ENCODE data around the gene NOP9. TPM values are rescaled to one million over a fixed set of nuclear protein-coding genes. Genes with fewer than 3 reads are reported as not detected.

Gene NOP9
- total RNA-seq, 4 donors from 2014 or later = 18.8 to 20.9 (median 19.3) TPM

DNA sequence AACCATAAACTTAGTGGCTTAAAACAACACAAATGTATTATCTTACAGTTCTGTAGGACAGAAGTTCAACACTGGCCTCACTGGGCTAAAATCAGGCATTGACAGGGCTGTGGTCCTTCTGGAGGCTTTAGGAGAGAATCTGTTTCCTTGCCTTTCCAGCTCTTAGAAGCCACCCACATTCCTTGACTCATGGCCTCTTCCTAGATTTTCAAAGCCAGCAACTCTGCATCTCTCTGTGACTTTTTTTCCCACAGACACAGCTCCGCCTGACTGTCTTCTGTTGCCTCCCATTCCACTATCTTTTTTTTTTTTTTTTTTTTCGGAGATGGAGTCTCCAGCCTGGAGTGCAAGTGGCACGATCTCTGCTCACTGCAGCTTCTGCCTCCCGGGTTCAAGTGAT, 56.6 kb downstream of the NOP9 start:
- TF ChIP-seq, protein P1, sequence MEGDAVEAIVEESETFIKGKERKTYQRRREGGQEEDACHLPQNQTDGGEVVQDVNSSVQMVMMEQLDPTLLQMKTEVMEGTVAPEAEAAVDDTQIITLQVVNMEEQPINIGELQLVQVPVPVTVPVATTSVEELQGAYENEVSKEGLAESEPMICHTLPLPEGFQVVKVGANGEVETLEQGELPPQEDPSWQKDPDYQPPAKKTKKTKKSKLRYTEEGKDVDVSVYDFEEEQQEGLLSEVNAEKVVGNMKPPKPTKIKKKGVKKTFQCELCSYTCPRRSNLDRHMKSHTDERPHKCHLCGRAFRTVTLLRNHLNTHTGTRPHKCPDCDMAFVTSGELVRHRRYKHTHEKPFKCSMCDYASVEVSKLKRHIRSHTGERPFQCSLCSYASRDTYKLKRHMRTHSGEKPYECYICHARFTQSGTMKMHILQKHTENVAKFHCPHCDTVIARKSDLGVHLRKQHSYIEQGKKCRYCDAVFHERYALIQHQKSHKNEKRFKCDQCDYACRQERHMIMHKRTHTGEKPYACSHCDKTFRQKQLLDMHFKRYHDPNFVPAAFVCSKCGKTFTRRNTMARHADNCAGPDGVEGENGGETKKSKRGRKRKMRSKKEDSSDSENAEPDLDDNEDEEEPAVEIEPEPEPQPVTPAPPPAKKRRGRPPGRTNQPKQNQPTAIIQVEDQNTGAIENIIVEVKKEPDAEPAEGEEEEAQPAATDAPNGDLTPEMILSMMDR (IDR thresholded peaks at IDR 0.05) = no peak
- TF ChIP-seq POLR2AphosphoS5 (IDR thresholded peaks at IDR 0.05) = no peak
- TF ChIP-seq EP300 (IDR thresholded peaks at IDR 0.05; ENCODE audit: low read depth) = no peak
- TF ChIP-seq POLR2A (IDR thresholded peaks at IDR 0.05) = no peak
- intact Hi-C loops (cut with DNase I; ENCODE audit: low total_unique reads) = no loop called here
- DNase-seq = no peak

More for the DNA sequence above, 56.6 kb downstream of the NOP9 start:
- 78 to 100% methylated on average over 1 to 4 of the region's 4 CpGs for WGBS, 2 donors (ENCODE audit: low coverage in 1 of 2)
- no peak overlapping the region for H3K4me3 ChIP-seq
- no peaks in the 10 kb centered on the region for H3K27me3 ChIP-seq
- H3K4me1 ChIP-seq = peaks cover 0 to 15% (median 0%) of the 10 kb centered on the region in 4 donors
- in situ Hi-C loops (cut with MboI; ENCODE audit: low pct_ligation_motif_present in 1 of 4, low pct_unique_long_range_greater_than_20kb in 1 of 4, low sequenced_read_pairs in 3 of 4) = no loop called here
- H3K36me3 ChIP-seq = no peaks in the 10 kb centered on the region
- no peaks in the 10 kb centered on the region for H3K9me3 ChIP-seq
- no peak overlapping the region for H3K27ac ChIP-seq

Small RNA genes lying within 50 kb of the gene (small RNA-seq; reads per million reads assigned to genes)
- gene RF00026 = 0 reads per million in 4 donors

Other genes starting within 250 kb of the NOP9 start
- 1 to 10 TPM in 3 of 4 donors, under 1 TPM in 1; 0.20 to 4.1 (median 3.0) TPM for gene CARMIL3, start 247.8 kb upstream of the NOP9 start, total RNA-seq
- gene CPNE6, start 228.3 kb upstream of the NOP9 start, total RNA-seq = 1 to 10 TPM in 1 of 4 donors, not detected in 3; 3.4 TPM
- gene PCK2, start 205.5 kb upstream of the NOP9 start, total RNA-seq = 100 to 1,000 TPM in 3 of 4 donors, 10 to 100 TPM in 1; 74.4 to 238 (median 130) TPM
- 100 to 1,000 TPM in 3 of 4 donors, 10 to 100 TPM in 1; 86.4 to 267 (median 198) TPM for gene DCAF11, start 185.1 kb upstream of the NOP9 start, total RNA-seq
- gene NRL, start 184.9 kb upstream of the NOP9 start, total RNA-seq = 1 to 10 TPM in 3 of 4 donors, not detected in 1; 1.1 to 2.9 (median 1.6) TPM
- gene FITM1, start 169.2 kb upstream of the NOP9 start, total RNA-seq = 1 to 10 TPM in 2 of 4 donors, not detected in 2; 1.4 to 1.6 TPM
- 100 to 1,000 TPM in 2 of 4 donors, 10 to 100 TPM in 2; 38.8 to 198 (median 132) TPM for gene PSME1, start 163.7 kb upstream of the NOP9 start, total RNA-seq
- gene EMC9, start 158.3 kb upstream of the NOP9 start, total RNA-seq = 10 to 100 TPM in 2 of 4 donors, 1 to 10 TPM in 1, not detected in 1; 2.2 to 15.4 (median 12.3) TPM
- gene PSME2, start 153.2 kb upstream of the NOP9 start, total RNA-seq = 10 to 100 TPM; 59.5 to 69.8 (median 68.5) TPM
- gene RNF31, start 152.4 kb upstream of the NOP9 start, total RNA-seq = 100 to 1,000 TPM in 1 of 4 donors, 10 to 100 TPM in 3; 56.7 to 258 (median 71.2) TPM
- gene IRF9, start 138.6 kb upstream of the NOP9 start, total RNA-seq = 10 to 100 TPM; 44.2 to 81.9 (median 52.4) TPM
- 100 to 1,000 TPM in 1 of 4 donors, 10 to 100 TPM in 3; 11.3 to 112 (median 31.2) TPM for gene REC8, start 127.8 kb upstream of the NOP9 start, total RNA-seq
- gene IPO4, start 111.0 kb upstream of the NOP9 start, total RNA-seq = 10 to 100 TPM in 3 of 4 donors, 1 to 10 TPM in 1; 10.0 to 60.5 (median 37.3) TPM
- 100 to 1,000 TPM in 1 of 4 donors, 10 to 100 TPM in 3; 32.9 to 127 (median 63.9) TPM for gene TM9SF1, start 104.4 kb upstream of the NOP9 start, total RNA-seq
- not detected for gene TSSK4, start 94.2 kb upstream of the NOP9 start, total RNA-seq
- gene CHMP4A, start 86.4 kb upstream of the NOP9 start, total RNA-seq = 10 to 100 TPM in 3 of 4 donors, 1 to 10 TPM in 1; 7.0 to 81.3 (median 59.0) TPM
- gene MDP1, start 83.8 kb upstream of the NOP9 start, total RNA-seq = 100 to 1,000 TPM in 1 of 4 donors, 10 to 100 TPM in 3; 11.1 to 116 (median 40.2) TPM
- 100 to 1,000 TPM in 1 of 4 donors, 10 to 100 TPM in 3; 42.2 to 113 (median 69.9) TPM for gene NEDD8, start 67.5 kb upstream of the NOP9 start, total RNA-seq
- 10 to 100 TPM in 3 of 4 donors, 1 to 10 TPM in 1; 4.2 to 72.5 (median 46.3) TPM for gene GMPR2, start 66.9 kb upstream of the NOP9 start, total RNA-seq
- gene TINF2, start 57.2 kb upstream of the NOP9 start, total RNA-seq = 100 to 1,000 TPM in 1 of 4 donors, 10 to 100 TPM in 3; 26.9 to 120 (median 42.2) TPM
- gene TGM1, start 36.7 kb upstream of the NOP9 start, total RNA-seq = 10 to 100 TPM in 1 of 4 donors, 1 to 10 TPM in 2, not detected in 1; 1.4 to 96.5 (median 2.2) TPM
- 100 to 1,000 TPM in 1 of 4 donors, 10 to 100 TPM in 3; 47.3 to 227 (median 53.0) TPM for gene RABGGTA, start 28.3 kb upstream of the NOP9 start, total RNA-seq
- gene DHRS1, start 70 bp upstream of the NOP9 start, total RNA-seq = 100 to 1,000 TPM in 1 of 4 donors, 10 to 100 TPM in 3; 84.2 to 106 (median 94.6) TPM
- 100 to 1,000 TPM in 1 of 4 donors, 10 to 100 TPM in 2, 1 to 10 TPM in 1; 6.7 to 168 (median 23.6) TPM for gene CIDEB, start 8.1 kb downstream of the NOP9 start, total RNA-seq
- gene LTB4R2, start 10.3 kb downstream of the NOP9 start, total RNA-seq = 10 to 100 TPM in 1 of 4 donors, 1 to 10 TPM in 3; 4.4 to 81.5 (median 7.1) TPM
- 1 to 10 TPM; 1.1 to 8.3 (median 6.2) TPM for gene LTB4R, start 11.7 kb downstream of the NOP9 start, total RNA-seq
- 10 to 100 TPM in 3 of 4 donors, 1 to 10 TPM in 1; 7.9 to 74.8 (median 21.3) TPM for gene ADCY4, start 35.2 kb downstream of the NOP9 start, total RNA-seq
- gene RIPK3, start 40.1 kb downstream of the NOP9 start, total RNA-seq = 100 to 1,000 TPM in 1 of 4 donors, 10 to 100 TPM in 3; 19.3 to 156 (median 53.6) TPM
- 10 to 100 TPM; 13.4 to 58.0 (median 20.9) TPM for gene NFATC4, start 68.3 kb downstream of the NOP9 start, total RNA-seq
- gene NYNRIN, start 99.2 kb downstream of the NOP9 start, total RNA-seq = 10 to 100 TPM in 1 of 4 donors, 1 to 10 TPM in 3; 2.6 to 11.4 (median 9.0) TPM
- gene CBLN3, start 129.8 kb downstream of the NOP9 start, total RNA-seq = 1 to 10 TPM in 3 of 4 donors, under 1 TPM in 1; 0.79 to 9.7 (median 1.6) TPM
- 100 to 1,000 TPM in 2 of 4 donors, 10 to 100 TPM in 2; 65.7 to 129 (median 101) TPM for gene KHNYN, start 130.1 kb downstream of the NOP9 start, total RNA-seq
- gene SDR39U1, start 142.9 kb downstream of the NOP9 start, total RNA-seq = 100 to 1,000 TPM in 1 of 4 donors, 10 to 100 TPM in 3; 18.3 to 202 (median 39.3) TPM
- gene CMA1, start 208.4 kb downstream of the NOP9 start, total RNA-seq = not detected

Measured in transverse colon (tissue), 4 donors.